Mesenchymal stem cell (in vitro differentiated cells and primary cell): ENCODE results near the gene SHD.
"Not testable (repeated sequence)": the region's sequence is repeated elsewhere in the genome, so short reads cannot be mapped to it uniquely, and the experiment has no call there.

Experiments
- DNase-seq: peaks from one replicate; pipeline ENCODE4 v3.0.0-alpha.2; 2013
- H2AFZ ChIP-seq: one replicate; pipeline ENCODE4 v1.6.1; 2013; ENCODE audit warnings: low read depth, mild to moderate bottlenecking, control low read depth, inconsistent platforms, low read length, moderate library complexity
- H2AK5ac ChIP-seq: 2 replicates; pipeline ENCODE4 v1.6.1; 2013; ENCODE audit warnings: low read length, moderate library complexity, mild to moderate bottlenecking, inconsistent platforms; ENCODE audit not compliant: severe bottlenecking
- H2BK120ac ChIP-seq: one replicate; pipeline ENCODE4 v1.6.1; 2013; ENCODE audit warnings: low read depth, mild to moderate bottlenecking, inconsistent platforms, low read length, moderate library complexity
- H2BK12ac ChIP-seq, 2 experiments: one replicate each; pipeline ENCODE4 v1.6.1; 2013; ENCODE audit warnings: inconsistent platforms in 2 of 2, low read length in 2 of 2, mild to moderate bottlenecking in 2 of 2, moderate library complexity in 2 of 2, control low read depth in 1 of 2
- H2BK15ac ChIP-seq: one replicate; pipeline ENCODE4 v1.6.1; 2013; ENCODE audit warnings: mild to moderate bottlenecking, low read depth, inconsistent platforms; ENCODE audit not compliant: poor library complexity, severe bottlenecking
- H2BK5ac ChIP-seq: 2 replicates; pipeline ENCODE4 v1.6.1; 2013; ENCODE audit warnings: low read depth, mild to moderate bottlenecking, low read length, control low read depth, inconsistent platforms; ENCODE audit not compliant: poor library complexity, severe bottlenecking
- H3K14ac ChIP-seq, 2 experiments: one replicate each; pipeline ENCODE4 v1.6.1; 2013; ENCODE audit warnings: inconsistent platforms in 2 of 2, low read length in 2 of 2, control low read depth in 1 of 2, mild to moderate bottlenecking in 1 of 2, moderate library complexity in 1 of 2
- H3K18ac ChIP-seq, 2 experiments: one replicate each; pipeline ENCODE4 v1.6.1; 2013; ENCODE audit warnings: inconsistent platforms in 2 of 2, low read length in 2 of 2, control low read depth in 1 of 2, low read depth in 1 of 2, mild to moderate bottlenecking in 1 of 2
- H3K23ac ChIP-seq, 2 experiments: one replicate each; pipeline ENCODE4 v1.6.1; 2013; ENCODE audit warnings: inconsistent platforms in 2 of 2, low read length in 2 of 2, mild to moderate bottlenecking in 2 of 2, moderate library complexity in 2 of 2, control low read depth in 1 of 2
- H3K27ac ChIP-seq: 2 replicates; pipeline ENCODE4 v1.5.1; 2013; ENCODE audit warnings: mild to moderate bottlenecking, moderate library complexity, low read length, control low read depth, inconsistent platforms; ENCODE audit not compliant: poor library complexity, severe bottlenecking
- H3K27me3 ChIP-seq, 2 experiments: 2 replicates each; pipeline versions ENCODE4 v1.6.1 to v1.7.0; 2013; ENCODE audit warnings: low read length in 2 of 2, mild to moderate bottlenecking in 2 of 2, moderate library complexity in 2 of 2, control low read depth in 1 of 2, inconsistent platforms in 1 of 2; ENCODE audit not compliant: control insufficient read depth in 1 of 2, insufficient read depth in 1 of 2
- H3K36me3 ChIP-seq, 2 experiments: 2 replicates each; pipeline versions ENCODE4 v1.6.1 to v1.7.0; 2013; ENCODE audit warnings: low read length in 2 of 2, control low read depth in 1 of 2, inconsistent platforms in 1 of 2, low read depth in 1 of 2, mild to moderate bottlenecking in 1 of 2; ENCODE audit not compliant: insufficient read depth in 2 of 2, control insufficient read depth in 1 of 2
- H3K4ac ChIP-seq, 2 experiments: one replicate each; pipeline ENCODE4 v1.6.1; 2013; ENCODE audit warnings: inconsistent platforms in 2 of 2, low read length in 2 of 2, mild to moderate bottlenecking in 2 of 2, moderate library complexity in 2 of 2, control low read depth in 1 of 2, low read depth in 1 of 2
- H3K4me1 ChIP-seq: 2 replicates; pipeline ENCODE4 v1.6.1; 2013; ENCODE audit warnings: low read depth, low read length, control low read depth; ENCODE audit not compliant: control insufficient read depth, insufficient read depth
- H3K4me2 ChIP-seq: 2 replicates; pipeline ENCODE4 v1.6.1; 2013; ENCODE audit warnings: low read length, mild to moderate bottlenecking, inconsistent platforms; ENCODE audit not compliant: poor library complexity, severe bottlenecking
- H3K4me3 ChIP-seq, 2 experiments: 2 replicates each; pipeline versions ENCODE4 v1.5.1 to v1.7.0; 2013; ENCODE audit warnings: low read length in 2 of 2, mild to moderate bottlenecking in 2 of 2, control low read depth in 1 of 2, low read depth in 1 of 2; ENCODE audit not compliant: insufficient read depth in 1 of 2
- H3K79me1 ChIP-seq: replicated peaks from 2 replicates; pipeline ENCODE4 v1.6.1; 2013; ENCODE audit warnings: mild to moderate bottlenecking, control low read depth, low read length, inconsistent platforms; ENCODE audit not compliant: poor library complexity, severe bottlenecking
- H3K9ac ChIP-seq: 2 replicates; pipeline ENCODE4 v1.7.0; 2013; ENCODE audit warnings: mild to moderate bottlenecking, low read length, moderate library complexity
- H3K9me3 ChIP-seq: 2 replicates; pipeline ENCODE4 v1.7.0; 2013; ENCODE audit warnings: mild to moderate bottlenecking, low read length; ENCODE audit not compliant: control insufficient read depth
- H4K8ac ChIP-seq: one replicate; pipeline ENCODE4 v1.6.1; 2013; ENCODE audit warnings: inconsistent platforms, mild to moderate bottlenecking, low read length, moderate library complexity
- H4K91ac ChIP-seq: one replicate; pipeline ENCODE4 v1.6.1; 2013; ENCODE audit warnings: mild to moderate bottlenecking, low read length, inconsistent platforms
- WGBS: methylation state at CpG from one replicate; pipeline ENCODE4 v1.1.7; 2013; ENCODE audit warnings: mixed read lengths; 5-methylcytosine and 5-hydroxymethylcytosine counted together

The SHD gene

GRCh38 chr19:4327252-4327876, 48.3 kb downstream of the SHD start:
- Histone ChIP-seq H3K23ac (no peak overlapping the region), H3K79me1 (no peaks in the 10 kb centered on the region), H3K4ac (no peak overlapping the region), H2AFZ (no peak overlapping the region), H3K4me3 (no peak overlapping the region), H2BK15ac (no peak overlapping the region), H3K4me2 (peak overlapping the region; percentile 68), H3K18ac (no peak overlapping the region), H3K27me3 (peaks cover 8 to 30% of the 10 kb centered on the region in 2 experiments), H2BK120ac (no peak overlapping the region), H3K14ac (no peak overlapping the region), H3K4me1 (peaks cover 20% of the 10 kb centered on the region), H3K9ac (no peak overlapping the region), H4K8ac (no peak overlapping the region), H3K9me3 (peaks cover 3% of the 10 kb centered on the region), H3K27ac (no peak overlapping the region), H4K91ac (no peak overlapping the region), H2AK5ac (no peak overlapping the region), H2BK5ac (no peak overlapping the region), H3K36me3 (peaks cover 0 to 41% of the 10 kb centered on the region in 2 experiments), H2BK12ac (no peak overlapping the region)
- WGBS, result 6% methylated on average over 30 of the region's 30 CpGs
- DNase-seq, result peak; percentile 62

- H3K9ac ChIP-seq, result no peak overlapping the region
- DNase-seq, result no peak
- no peak overlapping the region for H3K4ac ChIP-seq
- H3K4me1 ChIP-seq, result peaks cover 20% of the 10 kb centered on the region
- no peak overlapping the region for H2BK5ac ChIP-seq
- peak overlapping the region in 1 of 2 experiments; percentile 42 for H2BK12ac ChIP-seq
- H3K4me3 ChIP-seq, result no peak overlapping the region
- H3K27me3 ChIP-seq, result peaks cover 8 to 30% of the 10 kb centered on the region in 2 experiments
- H3K79me1 ChIP-seq, result no peaks in the 10 kb centered on the region
- peak overlapping the region; percentile 47 for H4K8ac ChIP-seq
- no peak overlapping the region for H3K23ac ChIP-seq
- H3K9me3 ChIP-seq, result no peaks in the 10 kb centered on the region
- peaks cover 0 to 38% of the 10 kb centered on the region in 2 experiments for H3K36me3 ChIP-seq
- no peak overlapping the region for H3K18ac ChIP-seq
- H3K27ac ChIP-seq, result no peak overlapping the region
- H4K91ac ChIP-seq, result no peak overlapping the region
- no peak overlapping the region for H2AFZ ChIP-seq
- H2BK15ac ChIP-seq, result peak overlapping the region; percentile 19
- H2BK120ac ChIP-seq, result no peak overlapping the region
- peak overlapping the region; percentile 67 for H2AK5ac ChIP-seq
- H3K14ac ChIP-seq, result peak overlapping the region in 1 of 2 experiments; percentile 66
- WGBS, result 8% methylated on average over 13 of the region's 13 CpGs
- peak overlapping the region; percentile 68 for H3K4me2 ChIP-seq
Observed at GRCh38 chr19:4327877-4328242, 48.8 kb downstream of the SHD start.

- Histone ChIP-seq H3K36me3 (peaks cover 0 to 34% of the 10 kb centered on the region in 2 experiments), H3K9me3 (no peaks in the 10 kb centered on the region)
Observed at GRCh38 chr19:4328243-4328990, 49.4 kb downstream of the SHD start.

GRCh38 chr19:4328991-4329681, 50.1 kb downstream of the SHD start:
- H2AK5ac ChIP-seq, H2AFZ ChIP-seq, H3K27ac ChIP-seq, H2BK5ac ChIP-seq, H3K14ac ChIP-seq, H3K79me1 ChIP-seq, H4K8ac ChIP-seq, H2BK120ac ChIP-seq, DNase-seq, H3K18ac ChIP-seq, H2BK15ac ChIP-seq, H3K4ac ChIP-seq, H3K23ac ChIP-seq, H3K9me3 ChIP-seq, H4K91ac ChIP-seq, H3K9ac ChIP-seq, H2BK12ac ChIP-seq: not testable (repeated sequence)
- WGBS, result 75% methylated on average over 35 of the region's 35 CpGs
- peaks cover 8 to 30% of the 10 kb centered on the region in 2 experiments for H3K27me3 ChIP-seq
- H3K36me3 ChIP-seq, result peaks cover 0 to 32% of the 10 kb centered on the region in 2 experiments
- H3K4me2 ChIP-seq, result peak overlapping the region; percentile 72
- peak overlapping the region; percentile 54 to 66 for H3K4me3 ChIP-seq
- peaks cover 20% of the 10 kb centered on the region for H3K4me1 ChIP-seq

More at GRCh38 chr19:4328243-4328990, 49.4 kb downstream of the SHD start:
- Histone ChIP-seq H3K4ac (peak overlapping the region in 1 of 2 experiments; percentile 82), H3K4me2 (peak overlapping the region; percentile 72), H3K79me1 (no peaks in the 10 kb centered on the region), H2BK15ac (peak overlapping the region; percentile 73), H2BK5ac (no peak overlapping the region), H3K27ac (no peak overlapping the region), H3K27me3 (peaks cover 8 to 30% of the 10 kb centered on the region in 2 experiments), H3K4me1 (peaks cover 20% of the 10 kb centered on the region), H2BK120ac (no peak overlapping the region), H4K91ac (peak overlapping the region; percentile 15), H3K9ac (no peak overlapping the region), H3K18ac (peak overlapping the region in 1 of 2 experiments; percentile 78), H2AK5ac (no peak overlapping the region), H2AFZ (peak overlapping the region; percentile 36), H3K4me3 (peak overlapping the region; percentile 54 to 66), H4K8ac (peak overlapping the region; percentile 66), H3K23ac (peak overlapping the region in 1 of 2 experiments; percentile 9), H3K14ac (no peak overlapping the region), H2BK12ac (peak overlapping the region in 1 of 2 experiments; percentile 3)
- peak; percentile 91 for DNase-seq
- WGBS, result 4% methylated on average over 47 of the region's 49 CpGs
